Measurements from ENCODE around the gene FNDC1.
"Not testable (repeated sequence)": the region's sequence is repeated elsewhere in the genome, so short reads cannot be mapped to it uniquely, and the experiment has no call there.

FNDC1 gene

GRCh38 chr6:159169193-159169555 is at the start of gene FNDC1:
FNDC1 (plus strand) TSS chr6:159169400; CDS start chr6:159169597, 197 bp downstream.
- DNase-seq, result no peak

GRCh38 chr6:159119791-159120190 is 49.4 kb upstream of the FNDC1 start:
- DNase-seq, result no peak

- DNase-seq, result no peak
These were observed 47.7 kb upstream of the FNDC1 start for GRCh38 chr6:159121486-159121885.

- no peak for DNase-seq
These were observed 46.7 kb upstream of the FNDC1 start for GRCh38 chr6:159122453-159122852.

- not testable (repeated sequence) for DNase-seq
These were observed 45.4 kb upstream of the FNDC1 start for GRCh38 chr6:159123831-159124230.

GRCh38 chr6:159125014-159125609 is 44.1 kb upstream of the FNDC1 start:
- DNase-seq, result no peak

- no peak for DNase-seq
These were observed 43.2 kb upstream of the FNDC1 start for GRCh38 chr6:159125951-159126352.

- no peak for DNase-seq
These were observed 42.6 kb upstream of the FNDC1 start for GRCh38 chr6:159126590-159126989.

GRCh38 chr6:159127701-159128100 is 41.5 kb upstream of the FNDC1 start:
- no peak for DNase-seq

GRCh38 chr6:159128978-159129377 is 40.2 kb upstream of the FNDC1 start:
- DNase-seq, result no peak

- DNase-seq, result no peak
These were observed 38.4 kb upstream of the FNDC1 start for GRCh38 chr6:159130846-159131245.

- no peak for DNase-seq
These were observed 37.5 kb upstream of the FNDC1 start for GRCh38 chr6:159131709-159132108.

- no peak for DNase-seq
These were observed 36.5 kb upstream of the FNDC1 start for GRCh38 chr6:159132664-159133063.

GRCh38 chr6:159134701-159135364 is 34.4 kb upstream of the FNDC1 start:
- peak; percentile 32 for DNase-seq

- no peak for DNase-seq
These were observed 31.5 kb upstream of the FNDC1 start for GRCh38 chr6:159137676-159138075.

- DNase-seq, result no peak
These were observed 26.7 kb upstream of the FNDC1 start for GRCh38 chr6:159142531-159142930.

- DNase-seq, result no peak
These were observed 20.6 kb upstream of the FNDC1 start for GRCh38 chr6:159148641-159149040.

GRCh38 chr6:159149641-159150040 is 19.6 kb upstream of the FNDC1 start:
- DNase-seq, result no peak

GRCh38 chr6:159151266-159151855 is 17.8 kb upstream of the FNDC1 start:
- no peak for DNase-seq

- no peak for DNase-seq
These were observed 17.2 kb upstream of the FNDC1 start for GRCh38 chr6:159152041-159152440.

GRCh38 chr6:159152782-159153181 is 16.4 kb upstream of the FNDC1 start:
- DNase-seq, result no peak

GRCh38 chr6:159155679-159156078 is 13.5 kb upstream of the FNDC1 start:
- no peak for DNase-seq

- no peak for DNase-seq
These were observed 13.1 kb upstream of the FNDC1 start for GRCh38 chr6:159156089-159156488.

GRCh38 chr6:159157431-159157830 is 11.8 kb upstream of the FNDC1 start:
- DNase-seq, result no peak

- DNase-seq, result no peak
These were observed 7.4 kb upstream of the FNDC1 start for GRCh38 chr6:159161839-159162238.

Data from DMS79 (cell line).